ENCODE results near the gene NHS.

- TF ChIP-seq CTCF (IDR thresholded peaks at IDR 0.05) (no peak), POLR2A (IDR thresholded peaks at IDR 0.05) (no peak)
These were observed 222.9 kb downstream of the NHS start for GRCh38 chrX:17597836-17598439.
